HL-60 (cell line): ENCODE measurements around the gene SUN5.

ENCODE experiments used
- DNase-seq, 2 experiments: peaks; one replicate each; pipeline ENCODE4 v3.0.0-alpha.2; 2010 to 2020; ENCODE audit warnings: low read depth in 1 of 2, low spot score in 1 of 2
- H3K27ac ChIP-seq: fragments of 250-450 bp; sonication (Bioruptor Pico); replicated peaks from 2 replicates; pipeline ENCODE4 v1.5.1; 2020; ENCODE audit warnings: mild to moderate bottlenecking, moderate library complexity
- H3K27me3 ChIP-seq: fragments of 250-450 bp; sonication (Bioruptor Pico); 2 replicates; pipeline ENCODE4 v1.5.1; 2021; ENCODE audit warnings: mild to moderate bottlenecking, moderate library complexity; ENCODE audit not compliant: insufficient read depth, poor library complexity, severe bottlenecking
- H3K4me3 ChIP-seq: replicated peaks from 2 replicates; pipeline ENCODE4 v1.5.1; 2011; ENCODE audit warnings: mild to moderate bottlenecking, control low read depth, low read length; ENCODE audit not compliant: insufficient read depth
- GABPA ChIP-seq: IDR thresholded peaks from 2 replicates; pipeline ENCODE4 v1.6.1; 2012; ENCODE audit warnings: low read depth
- POLR2AphosphoS5 ChIP-seq: IDR thresholded peaks from 2 replicates; pipeline ENCODE4 v1.6.1; 2012; ENCODE audit warnings: low read depth
- SPI1 ChIP-seq: IDR thresholded peaks from 2 replicates; pipeline ENCODE4 v1.6.1; 2012; ENCODE audit warnings: low read depth, mild to moderate bottlenecking, borderline replicate concordance
- TF ChIP-seq, protein P1 (sequence below): IDR thresholded peaks from one replicate; pipeline ENCODE4 v1.5.1; 2011; ENCODE audit warnings: low read length, control low read depth, inconsistent platforms; ENCODE audit not compliant: insufficient read depth
- TF ChIP-seq, protein P2 (sequence below): IDR thresholded peaks from 2 replicates; pipeline ENCODE4 v1.6.1; 2012; ENCODE audit warnings: low read depth; ENCODE audit not compliant: insufficient replicate concordance

The SUN5 gene

DNA sequence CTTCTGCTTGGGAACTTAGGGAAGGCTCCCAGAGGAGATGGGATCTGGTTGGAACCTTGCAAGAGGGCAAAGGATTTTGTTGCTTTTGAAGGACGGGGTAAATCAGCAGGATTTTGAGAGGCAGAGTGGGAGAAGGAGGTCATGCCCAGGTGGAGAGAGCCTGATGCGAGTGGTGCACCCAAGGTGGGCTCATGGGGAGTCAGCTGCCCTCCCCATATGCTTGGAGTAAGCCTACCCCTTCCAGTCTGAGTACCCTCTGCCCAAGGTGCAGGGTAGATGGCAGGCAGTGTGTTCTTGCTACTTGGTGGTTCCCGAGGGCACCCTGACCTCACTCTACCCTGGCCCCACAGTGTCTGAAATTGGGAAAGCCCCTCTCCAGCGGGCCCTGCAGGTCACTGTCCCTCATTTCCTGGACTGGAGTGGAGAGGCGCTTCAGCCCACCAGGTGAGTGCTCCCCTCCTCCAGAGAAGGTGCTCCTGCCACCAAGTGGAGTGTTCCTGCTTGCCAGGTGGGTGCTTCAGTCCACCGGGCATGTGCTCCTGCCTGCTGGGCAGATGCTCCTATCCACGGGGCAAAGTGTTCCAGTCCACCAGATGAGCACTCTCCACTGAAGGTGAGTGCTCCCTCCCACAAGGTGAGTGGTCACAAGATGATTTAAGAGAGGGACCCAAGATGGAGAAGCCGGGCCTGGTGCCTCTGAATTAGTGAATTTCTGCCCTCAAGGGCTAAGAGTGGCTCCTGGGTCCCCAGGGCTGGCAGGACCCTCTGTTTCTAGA is 6.6 kb upstream of the SUN5 start:
- DNase-seq, result no peak
- Histone ChIP-seq H3K4me3 (no peak overlapping the region), H3K27me3 (no peaks in the 10 kb centered on the region), H3K27ac (no peak overlapping the region)
- TF ChIP-seq GABPA (no peak), SPI1 (no peak), POLR2AphosphoS5 (no peak)
- TF ChIP-seq, protein P1, sequence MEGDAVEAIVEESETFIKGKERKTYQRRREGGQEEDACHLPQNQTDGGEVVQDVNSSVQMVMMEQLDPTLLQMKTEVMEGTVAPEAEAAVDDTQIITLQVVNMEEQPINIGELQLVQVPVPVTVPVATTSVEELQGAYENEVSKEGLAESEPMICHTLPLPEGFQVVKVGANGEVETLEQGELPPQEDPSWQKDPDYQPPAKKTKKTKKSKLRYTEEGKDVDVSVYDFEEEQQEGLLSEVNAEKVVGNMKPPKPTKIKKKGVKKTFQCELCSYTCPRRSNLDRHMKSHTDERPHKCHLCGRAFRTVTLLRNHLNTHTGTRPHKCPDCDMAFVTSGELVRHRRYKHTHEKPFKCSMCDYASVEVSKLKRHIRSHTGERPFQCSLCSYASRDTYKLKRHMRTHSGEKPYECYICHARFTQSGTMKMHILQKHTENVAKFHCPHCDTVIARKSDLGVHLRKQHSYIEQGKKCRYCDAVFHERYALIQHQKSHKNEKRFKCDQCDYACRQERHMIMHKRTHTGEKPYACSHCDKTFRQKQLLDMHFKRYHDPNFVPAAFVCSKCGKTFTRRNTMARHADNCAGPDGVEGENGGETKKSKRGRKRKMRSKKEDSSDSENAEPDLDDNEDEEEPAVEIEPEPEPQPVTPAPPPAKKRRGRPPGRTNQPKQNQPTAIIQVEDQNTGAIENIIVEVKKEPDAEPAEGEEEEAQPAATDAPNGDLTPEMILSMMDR, result no peak
- TF ChIP-seq, protein P2, sequence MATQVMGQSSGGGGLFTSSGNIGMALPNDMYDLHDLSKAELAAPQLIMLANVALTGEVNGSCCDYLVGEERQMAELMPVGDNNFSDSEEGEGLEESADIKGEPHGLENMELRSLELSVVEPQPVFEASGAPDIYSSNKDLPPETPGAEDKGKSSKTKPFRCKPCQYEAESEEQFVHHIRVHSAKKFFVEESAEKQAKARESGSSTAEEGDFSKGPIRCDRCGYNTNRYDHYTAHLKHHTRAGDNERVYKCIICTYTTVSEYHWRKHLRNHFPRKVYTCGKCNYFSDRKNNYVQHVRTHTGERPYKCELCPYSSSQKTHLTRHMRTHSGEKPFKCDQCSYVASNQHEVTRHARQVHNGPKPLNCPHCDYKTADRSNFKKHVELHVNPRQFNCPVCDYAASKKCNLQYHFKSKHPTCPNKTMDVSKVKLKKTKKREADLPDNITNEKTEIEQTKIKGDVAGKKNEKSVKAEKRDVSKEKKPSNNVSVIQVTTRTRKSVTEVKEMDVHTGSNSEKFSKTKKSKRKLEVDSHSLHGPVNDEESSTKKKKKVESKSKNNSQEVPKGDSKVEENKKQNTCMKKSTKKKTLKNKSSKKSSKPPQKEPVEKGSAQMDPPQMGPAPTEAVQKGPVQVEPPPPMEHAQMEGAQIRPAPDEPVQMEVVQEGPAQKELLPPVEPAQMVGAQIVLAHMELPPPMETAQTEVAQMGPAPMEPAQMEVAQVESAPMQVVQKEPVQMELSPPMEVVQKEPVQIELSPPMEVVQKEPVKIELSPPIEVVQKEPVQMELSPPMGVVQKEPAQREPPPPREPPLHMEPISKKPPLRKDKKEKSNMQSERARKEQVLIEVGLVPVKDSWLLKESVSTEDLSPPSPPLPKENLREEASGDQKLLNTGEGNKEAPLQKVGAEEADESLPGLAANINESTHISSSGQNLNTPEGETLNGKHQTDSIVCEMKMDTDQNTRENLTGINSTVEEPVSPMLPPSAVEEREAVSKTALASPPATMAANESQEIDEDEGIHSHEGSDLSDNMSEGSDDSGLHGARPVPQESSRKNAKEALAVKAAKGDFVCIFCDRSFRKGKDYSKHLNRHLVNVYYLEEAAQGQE, result no peak

- Histone ChIP-seq H3K27me3 (no peaks in the 10 kb centered on the region), H3K27ac (no peak overlapping the region), H3K4me3 (no peak overlapping the region)
- TF ChIP-seq POLR2AphosphoS5 (no peak), SPI1 (no peak), GABPA (no peak)
- TF ChIP-seq, protein P2, result no peak
- TF ChIP-seq, protein P1, result no peak
- DNase-seq, result no peak
Observed at GRCh38 chr20:33010133-33010504, 5.9 kb upstream of the SUN5 start.

- no peak for DNase-seq
- no peak overlapping the region for H3K4me3 ChIP-seq
- H3K27me3 ChIP-seq, result no peaks in the 10 kb centered on the region
- H3K27ac ChIP-seq, result no peak overlapping the region
- TF ChIP-seq, protein P2, result no peak
Observed at GRCh38 chr20:33009214-33010132, 5.2 kb upstream of the SUN5 start.
